Stimulated activated CD8-positive, alpha-beta memory T cell treated with anti-CD3 and anti-CD28 coated beads, Interleukin-2, amount 100 ng/mL, for 1 hour (primary cell): ENCODE results near the gene OR1F1.
A peak's percentile ranks its signal among the peaks of the same experiment; 100 is the strongest.
"Not testable (repeated sequence)": the region's sequence is repeated elsewhere in the genome, so short reads cannot be mapped to it uniquely, and the experiment has no call there.

Source experiments
- DNase-seq, 2 donors: peaks; one replicate each; pipeline ENCODE4 v3.0.0-alpha.2; 2020; ENCODE audit warnings: low read depth in 2 of 2

OR1F1 gene

DNA sequence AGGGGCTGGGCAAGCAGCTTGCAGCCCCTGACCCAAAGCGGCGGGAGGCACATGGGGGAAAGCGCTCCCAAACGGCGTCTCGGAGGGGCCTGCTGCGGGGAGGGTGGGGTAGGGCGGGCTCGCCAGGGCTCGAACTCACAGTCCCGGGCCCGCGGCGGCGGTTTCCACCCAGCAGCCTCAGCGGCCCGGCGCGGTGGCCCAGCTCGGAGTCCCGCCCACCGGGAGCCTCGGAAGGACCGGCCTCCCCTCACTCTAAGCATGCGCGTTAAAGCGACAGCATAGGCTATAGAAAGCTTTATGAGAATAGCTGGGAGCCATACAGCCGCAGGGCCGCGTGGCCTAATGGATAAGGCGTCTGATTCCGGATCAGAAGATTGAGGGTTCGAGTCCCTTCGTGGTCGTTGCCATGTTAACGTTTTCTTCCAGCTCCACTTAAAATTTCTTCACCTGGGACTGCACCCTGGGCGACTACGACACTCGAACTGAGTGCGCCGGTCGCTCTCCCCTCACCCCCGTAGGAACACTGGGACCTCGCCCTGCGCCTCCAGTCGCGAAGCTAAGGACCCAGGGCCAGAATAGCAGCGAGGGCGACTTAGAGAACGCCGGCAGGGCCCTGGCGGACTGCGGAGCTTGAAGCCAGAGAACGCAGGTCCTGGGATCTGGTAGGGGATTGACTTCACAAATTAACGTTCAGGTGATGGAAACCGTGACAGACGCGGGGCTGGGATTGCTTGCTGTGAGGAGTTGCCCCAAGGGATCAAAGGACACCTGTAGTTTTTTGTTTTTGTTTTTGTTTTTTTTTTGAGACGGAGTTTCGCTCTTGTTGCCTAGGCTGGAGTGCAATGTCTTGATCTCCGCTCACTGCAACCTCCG, 37.4 kb upstream of the OR1F1 start:
- DNase-seq = peak; percentile 93 to 98

DNA sequence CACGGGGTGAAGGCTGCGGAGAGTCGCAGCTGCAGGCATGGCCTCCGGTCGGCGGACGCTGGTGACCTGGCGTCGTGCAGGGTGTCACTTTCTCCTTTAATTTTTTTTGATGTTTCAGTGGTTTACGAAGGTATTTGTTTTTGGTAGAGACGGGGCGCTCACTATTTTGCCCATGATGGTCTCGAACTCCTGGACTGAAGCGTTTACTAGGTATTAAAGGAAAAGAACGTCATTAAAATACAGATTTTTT, 36.1 kb upstream of the OR1F1 start:
- no peak for DNase-seq

DNA sequence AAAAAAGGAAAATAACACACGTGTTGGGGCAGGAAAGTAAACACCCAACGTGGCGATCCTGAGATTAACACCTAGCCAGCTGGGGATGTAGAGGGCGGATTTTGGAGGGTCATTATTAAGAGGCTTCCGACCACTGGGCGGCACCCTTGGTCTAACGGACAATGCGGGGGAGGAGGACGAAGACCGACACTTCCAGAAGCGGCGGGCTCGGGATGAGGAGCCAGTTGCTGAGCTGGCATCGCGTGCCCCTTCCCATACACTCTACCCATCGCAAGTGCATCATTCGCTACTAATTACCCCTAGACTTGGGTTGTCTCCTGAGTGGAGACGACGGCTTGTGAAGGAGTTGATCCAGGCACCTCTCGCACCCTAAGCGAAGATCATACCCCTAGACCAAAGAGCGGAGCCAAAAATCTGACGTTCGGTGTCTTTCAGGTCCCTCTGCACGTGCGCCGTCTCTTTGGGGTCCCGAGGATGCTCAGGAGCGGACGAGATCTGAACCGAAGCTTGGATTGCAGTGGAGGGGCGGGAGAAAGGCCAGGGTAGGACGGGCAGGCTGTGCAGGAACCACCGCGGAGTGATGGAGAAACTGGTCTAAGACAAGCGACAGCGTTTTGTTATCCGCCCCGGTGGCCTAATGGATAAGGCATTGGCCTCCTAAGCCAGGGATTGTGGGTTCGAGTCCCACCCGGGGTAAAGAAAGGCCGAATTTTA, 35.6 kb upstream of the OR1F1 start:
- peak; percentile 53 to 59 for DNase-seq

DNA sequence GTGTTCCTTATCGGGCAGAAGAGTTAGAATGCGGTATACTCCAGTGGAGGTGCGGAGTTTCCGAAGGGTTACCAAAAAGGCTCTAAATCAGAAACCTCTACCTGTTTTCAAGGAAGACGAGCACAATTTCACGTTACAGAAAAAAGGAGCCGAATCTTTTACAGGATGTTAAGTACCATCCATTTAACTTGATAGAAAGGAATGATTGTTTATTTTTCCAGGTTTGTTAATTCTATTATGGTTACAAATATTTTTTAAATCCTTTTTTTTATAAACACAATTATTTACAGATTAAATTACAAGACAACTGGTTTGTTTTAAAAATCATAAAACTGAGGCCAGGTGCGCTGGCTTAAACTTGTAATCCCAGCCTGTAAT, 35.0 kb upstream of the OR1F1 start:
- DNase-seq = no peak

DNA sequence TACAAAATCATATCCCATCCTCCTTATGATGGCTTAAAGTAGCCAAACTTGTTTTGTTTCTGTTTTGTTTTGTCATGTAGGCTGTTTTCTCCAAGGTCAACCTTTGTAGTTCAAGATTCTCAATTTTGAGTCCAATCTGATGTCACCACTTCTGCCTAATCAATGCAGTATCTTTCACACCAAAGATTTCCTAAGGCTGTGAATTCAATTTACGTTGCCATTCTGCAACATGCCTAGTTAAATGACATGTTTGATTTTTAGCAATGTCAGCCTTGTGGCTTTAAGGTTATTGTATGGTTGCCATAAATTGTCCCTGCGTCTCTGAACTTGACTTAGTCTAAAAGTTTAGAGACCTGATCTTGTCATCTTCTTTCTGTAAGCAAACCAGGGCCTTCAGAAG, 32.8 kb upstream of the OR1F1 start:
- DNase-seq = no peak

DNA sequence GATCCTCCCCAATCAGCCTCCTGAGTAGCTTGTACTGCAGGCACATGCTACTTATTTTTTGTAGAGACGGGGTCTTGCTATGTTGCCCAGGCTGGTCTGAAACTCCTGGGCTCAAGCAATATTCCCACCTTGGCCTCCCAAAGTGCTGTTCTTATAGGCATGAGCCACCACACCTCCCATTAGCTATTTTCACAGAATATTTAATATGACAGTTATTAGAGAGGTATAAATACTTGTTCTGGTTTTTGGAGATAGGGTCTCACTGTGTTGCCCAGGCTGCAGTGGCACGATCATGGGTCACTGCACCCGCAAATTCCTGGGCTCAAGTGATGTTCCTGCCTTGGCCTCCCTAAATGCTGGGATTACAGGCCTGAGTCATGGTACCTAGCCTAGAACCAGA, 32.0 kb upstream of the OR1F1 start:
- no peak for DNase-seq

DNA sequence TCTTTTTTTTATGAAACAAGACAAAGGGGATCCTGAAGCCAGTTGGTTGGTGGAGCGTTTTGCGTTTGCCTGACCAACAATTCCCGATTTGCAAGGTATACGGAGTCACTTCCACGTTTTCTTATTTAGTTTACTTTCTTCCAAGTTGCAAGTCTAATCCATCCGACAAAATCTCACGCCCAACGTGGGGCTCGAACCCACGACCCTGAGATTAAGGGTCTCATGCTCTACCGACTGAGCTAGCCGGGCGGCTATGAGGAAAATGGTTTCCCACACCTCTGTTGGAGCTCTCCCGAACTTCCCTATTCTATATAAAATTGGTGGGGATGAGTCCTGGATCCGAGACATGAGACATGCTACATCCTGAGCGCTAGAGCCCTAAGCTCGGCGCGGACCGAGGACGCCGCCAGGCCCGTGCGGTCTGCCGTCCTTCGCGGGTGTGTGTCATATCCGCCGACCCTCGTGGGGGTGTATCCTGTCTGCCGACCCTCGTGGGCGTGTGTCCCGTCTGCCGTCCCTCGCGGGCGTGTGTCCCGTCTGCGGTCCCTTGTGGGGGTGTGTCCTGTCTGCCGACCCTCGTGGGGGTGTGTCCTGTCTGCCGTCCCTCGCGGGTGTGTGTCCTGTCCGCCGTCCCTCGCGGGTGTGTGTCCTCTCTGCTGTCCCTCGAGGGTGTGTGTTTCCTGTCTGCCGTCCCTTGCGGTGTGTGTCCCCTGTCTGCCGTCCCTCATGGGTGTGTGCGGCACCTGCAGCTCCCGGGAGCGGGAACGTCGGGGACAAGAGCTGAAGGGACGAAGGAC, 30.6 kb upstream of the OR1F1 start:
- no peak for DNase-seq

DNA sequence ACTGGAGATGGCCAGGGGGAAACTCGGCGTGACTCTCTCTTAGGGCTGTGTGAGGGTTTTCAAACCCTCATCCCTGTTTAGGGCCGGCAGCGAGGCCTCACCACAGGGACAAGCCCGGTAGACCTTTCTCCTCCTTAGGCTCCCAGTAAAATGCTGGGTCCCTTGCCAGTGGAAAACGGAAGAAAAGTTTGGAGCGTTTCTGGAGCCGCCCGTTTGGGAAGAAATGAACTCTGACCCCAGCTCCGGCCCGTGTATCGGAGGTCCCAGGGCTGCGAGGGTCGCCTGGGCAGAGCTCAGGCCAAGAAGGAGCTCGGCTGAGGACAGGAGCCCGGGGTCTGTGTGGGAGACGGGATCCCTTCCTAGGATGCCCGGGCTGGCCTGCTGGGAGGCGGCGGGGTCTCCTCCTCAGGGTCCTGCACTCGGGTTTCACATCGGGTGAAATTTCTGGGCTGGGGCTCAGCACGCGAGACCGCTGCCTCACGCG, 29.9 kb upstream of the OR1F1 start:
- DNase-seq = no peak

DNA sequence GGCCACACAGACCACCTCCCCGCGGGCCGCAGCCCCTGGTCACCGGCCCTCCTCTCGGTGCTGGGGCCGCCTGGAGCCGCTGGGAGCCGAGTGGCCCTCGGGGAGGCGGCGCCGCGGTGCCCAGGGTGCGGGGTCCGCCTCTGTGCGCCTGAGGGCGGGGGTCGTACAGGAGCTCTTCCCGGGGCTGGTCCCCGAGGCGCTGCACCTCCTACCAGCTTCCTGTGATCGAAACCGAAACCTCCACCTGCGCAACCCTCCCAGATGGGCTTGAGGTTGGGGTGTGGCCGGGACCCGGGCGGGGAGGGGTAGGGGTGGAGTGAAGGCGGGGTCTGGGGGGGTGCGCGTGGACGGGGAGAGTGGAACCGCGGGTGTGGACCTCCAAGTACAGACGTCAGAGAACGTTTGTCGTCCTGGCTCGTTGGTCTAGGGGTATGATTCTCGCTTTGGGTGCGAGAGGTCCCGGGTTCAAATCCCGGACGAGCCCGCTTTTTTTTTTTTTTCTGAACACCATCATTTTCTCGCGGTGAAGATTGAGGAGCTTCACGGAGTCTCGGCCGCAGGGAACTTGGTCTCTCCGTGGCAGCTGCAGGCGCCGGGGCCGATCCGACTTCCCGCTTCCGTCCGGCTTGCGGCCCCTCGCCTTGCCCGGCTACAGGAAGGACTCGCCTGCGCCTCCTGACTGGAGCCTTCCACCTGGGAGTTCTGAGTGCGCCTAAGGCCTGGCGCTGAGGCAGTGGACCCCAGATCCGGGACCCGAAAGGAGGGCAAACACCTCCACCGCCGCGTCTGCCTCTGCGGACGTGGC, 29.3 kb upstream of the OR1F1 start:
- peak; percentile 90 to 91 for DNase-seq

DNA sequence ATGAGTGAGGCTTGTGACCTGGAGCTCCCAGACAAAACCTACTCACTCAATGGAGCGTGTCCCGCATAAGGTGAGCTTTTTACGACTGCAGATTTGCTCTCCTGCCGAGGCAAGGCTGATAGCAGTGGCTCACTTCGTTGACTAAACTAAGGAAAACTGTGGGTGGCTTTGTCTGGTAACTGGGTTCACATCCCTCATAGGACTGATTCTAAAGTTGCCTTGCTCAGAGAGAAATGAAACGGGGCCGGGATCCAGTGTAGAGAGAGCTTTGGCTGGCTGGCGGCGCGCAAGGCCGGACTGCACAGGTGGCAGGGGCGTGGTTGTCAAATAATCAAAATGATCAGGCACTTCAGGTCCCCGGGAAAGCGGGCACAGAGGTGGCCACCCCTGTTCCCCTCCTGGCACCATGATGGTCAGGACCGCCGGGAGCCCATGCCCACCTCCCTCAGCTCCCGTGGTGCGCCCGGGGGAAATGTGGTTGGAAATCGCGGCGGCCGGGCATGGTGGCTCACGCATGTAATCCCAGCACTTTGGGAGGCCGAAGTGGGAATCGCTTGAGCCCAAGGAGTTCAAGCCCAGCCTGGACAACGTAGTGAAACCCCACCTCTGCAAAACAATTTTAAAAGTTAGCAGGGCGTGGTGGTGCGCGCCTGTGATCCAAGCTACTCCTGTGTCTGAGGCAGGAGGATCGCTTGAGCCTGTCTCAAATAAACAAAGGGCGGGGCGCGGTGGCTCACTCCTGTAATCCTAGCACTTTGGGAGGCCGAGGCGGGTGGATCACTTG, 26.6 kb upstream of the OR1F1 start:
- DNase-seq = no peak

DNA sequence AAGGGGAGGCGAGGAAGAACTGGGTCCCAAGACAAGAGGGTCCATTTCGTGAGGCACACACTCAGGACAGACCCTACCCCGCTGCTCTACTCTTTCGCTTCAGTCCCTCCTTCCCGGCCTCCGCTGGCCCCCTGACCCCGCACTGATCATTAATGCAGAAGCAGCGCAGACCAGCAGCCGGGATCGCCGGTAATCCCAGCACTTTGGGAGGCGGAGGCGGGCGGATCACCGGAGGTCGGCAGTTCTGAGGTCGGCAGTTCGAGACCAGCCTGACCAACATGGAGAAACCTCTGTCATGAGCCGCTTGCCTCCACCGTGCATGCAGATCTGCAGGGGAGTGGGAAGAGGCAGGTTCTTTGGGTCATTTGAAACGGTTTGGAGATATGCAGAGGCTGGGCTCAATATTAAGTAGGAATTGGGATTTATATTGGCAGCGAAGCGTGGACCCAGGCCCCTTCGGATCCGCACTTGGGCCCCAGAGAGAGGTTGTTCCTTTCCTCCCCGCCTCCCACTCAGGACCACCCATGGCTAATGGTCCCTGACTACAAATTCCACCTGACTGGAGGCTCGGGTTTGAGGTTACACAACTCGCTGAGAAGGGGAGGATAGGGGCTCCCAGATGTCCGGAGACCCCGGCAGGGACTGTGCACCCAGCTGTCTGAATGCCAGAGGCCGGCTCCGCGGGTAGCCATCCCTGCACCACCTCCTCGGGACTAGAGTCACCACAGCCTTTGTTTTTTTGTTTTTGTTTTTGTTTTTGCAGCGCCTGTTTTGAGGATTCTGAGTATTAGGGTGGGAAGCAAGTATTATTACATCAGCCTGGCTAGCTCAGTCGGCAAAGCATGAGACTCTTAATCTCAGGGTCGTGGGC, 23.6 kb upstream of the OR1F1 start:
- no peak for DNase-seq

DNA sequence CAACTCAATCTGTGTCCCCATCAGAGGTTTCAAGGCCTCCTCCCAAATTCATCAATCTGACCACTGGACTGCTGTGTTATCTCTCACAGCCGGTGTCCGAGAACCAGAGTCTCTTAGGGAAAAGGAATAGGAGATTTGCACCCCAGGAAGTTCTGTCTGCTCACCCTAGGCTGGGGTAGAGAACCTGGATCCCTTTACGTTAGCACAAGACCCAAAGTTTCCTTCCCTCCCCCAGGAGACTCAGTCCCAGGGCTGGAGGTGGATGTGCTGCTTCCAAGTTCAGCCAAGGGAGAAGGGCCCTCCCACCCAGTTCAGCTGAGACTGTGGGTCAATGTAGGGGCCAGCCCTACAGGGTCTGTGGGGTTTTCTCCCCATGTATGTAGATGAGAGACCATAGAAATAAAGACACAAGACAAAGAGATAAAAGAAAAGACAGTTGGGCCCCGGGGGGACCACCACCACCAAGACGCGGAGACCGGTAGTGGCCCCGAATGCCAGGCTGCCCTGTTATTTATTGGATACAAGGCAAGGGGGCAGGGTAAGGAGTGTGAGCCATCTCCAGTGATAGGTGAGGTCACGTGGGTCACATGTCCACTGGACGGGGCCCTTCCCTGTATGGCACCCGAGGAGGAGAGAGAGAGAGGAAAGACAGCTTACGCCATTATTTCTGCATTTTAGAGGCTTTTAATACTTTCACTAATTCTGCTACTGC, 22.7 kb upstream of the OR1F1 start:
- no peak for DNase-seq

DNA sequence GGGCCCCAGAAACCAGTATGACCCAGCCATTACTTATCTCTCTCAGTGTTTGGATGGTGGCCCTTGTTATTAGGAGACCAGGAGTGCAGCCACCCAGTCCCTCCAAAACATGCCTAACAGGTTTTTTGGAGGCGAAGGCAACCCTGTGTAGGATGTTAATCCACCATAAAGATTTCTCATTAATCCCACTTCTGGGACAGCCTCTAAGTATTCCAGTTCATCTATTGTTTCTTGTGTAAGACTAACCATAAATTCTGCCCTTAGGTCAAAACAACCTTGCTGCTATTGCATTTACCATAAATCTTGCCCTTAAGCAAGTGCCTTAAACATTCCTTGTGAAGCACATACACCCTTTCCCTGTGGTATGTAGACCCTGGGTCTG, 21.5 kb upstream of the OR1F1 start:
- no peak for DNase-seq

DNA sequence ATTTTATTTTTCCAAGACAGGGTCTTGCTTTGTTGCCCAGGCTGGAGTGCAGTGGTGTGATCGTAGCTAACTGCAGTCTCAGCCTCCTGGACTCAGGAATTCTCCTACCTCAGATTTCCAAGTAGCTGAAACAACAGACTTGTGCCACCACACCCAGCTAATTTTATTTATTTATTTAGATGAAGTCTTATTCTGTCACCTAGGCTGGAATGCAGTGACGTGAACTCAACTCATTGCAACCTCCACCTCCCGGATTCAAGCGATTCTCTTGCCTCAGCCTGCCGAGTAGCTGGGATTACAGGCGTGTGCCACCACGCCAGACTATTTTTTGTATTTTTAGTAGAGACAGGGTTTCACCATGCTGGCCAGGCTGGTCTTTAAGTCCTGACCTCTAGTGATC, 19.3 kb upstream of the OR1F1 start:
- not testable (repeated sequence) for DNase-seq

DNA sequence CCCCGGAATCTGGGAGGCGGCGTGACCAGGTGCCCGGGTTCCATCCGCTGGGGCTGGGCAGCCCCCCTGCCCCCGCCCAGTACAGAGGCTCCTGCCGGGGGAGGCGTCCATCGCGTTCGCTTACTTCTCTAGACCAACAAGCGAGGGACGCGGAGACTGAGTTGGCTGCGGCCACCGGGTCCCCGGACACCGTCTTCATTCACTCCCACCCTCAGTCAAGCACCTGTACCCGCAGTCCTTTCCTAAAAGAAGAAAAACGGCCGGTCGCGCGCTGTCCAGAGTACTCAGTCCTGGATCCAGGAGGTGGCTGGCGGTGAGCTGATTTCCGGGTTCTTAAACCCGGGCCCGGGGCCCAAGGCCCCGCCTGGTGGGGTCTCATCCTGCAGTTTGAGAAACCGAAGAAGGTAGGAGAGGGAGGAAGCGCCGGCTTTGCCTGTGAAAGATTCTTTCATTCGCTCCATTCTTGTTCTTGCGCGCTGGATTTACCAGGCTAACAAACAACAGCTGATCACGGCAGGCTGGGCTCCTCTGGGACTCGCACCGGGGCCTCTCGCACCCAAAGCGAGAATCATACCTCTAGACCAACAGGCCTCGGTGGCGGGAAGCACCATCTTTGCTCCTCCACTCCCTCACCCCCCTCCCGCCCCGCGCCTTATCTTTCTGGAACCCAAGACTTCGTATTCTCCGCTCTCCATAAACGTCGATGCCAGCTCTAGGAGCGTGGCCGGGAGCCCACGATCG, 17.4 kb upstream of the OR1F1 start:
- no peak for DNase-seq

DNA sequence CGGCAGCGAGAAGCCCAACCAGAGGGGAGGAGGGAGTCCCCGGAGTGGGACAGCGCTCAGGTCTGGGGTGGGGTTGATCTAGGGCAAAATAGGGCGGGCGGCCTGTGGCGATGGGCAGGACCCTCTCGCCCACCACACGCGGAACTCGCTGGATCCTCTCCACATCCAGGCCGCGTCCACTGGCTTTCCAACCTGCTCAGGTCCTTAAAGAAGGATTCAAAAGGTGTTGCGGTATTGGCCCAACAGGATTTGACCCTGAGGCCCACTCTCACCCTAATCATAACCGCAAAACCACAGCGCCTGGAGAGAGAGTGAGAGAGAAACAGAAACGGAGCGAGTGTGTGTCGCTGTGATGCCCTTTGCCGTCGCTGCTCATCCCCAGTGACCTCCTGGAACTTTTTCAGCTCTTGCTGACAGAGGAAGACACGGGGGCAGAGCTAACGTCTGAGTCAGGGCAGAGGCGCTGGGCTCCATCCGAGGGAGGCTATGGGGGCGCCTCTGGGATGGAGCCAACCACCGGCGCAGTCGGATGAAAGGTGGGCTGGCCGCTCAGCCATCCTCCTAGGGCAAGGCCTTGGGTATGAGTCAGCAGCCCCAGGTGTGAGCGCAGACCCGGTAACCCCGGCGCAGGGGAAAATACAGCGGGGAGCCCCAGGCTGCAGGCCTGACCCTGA, 16.7 kb upstream of the OR1F1 start:
- DNase-seq = peak in 1 of 2 donors; percentile 44

DNA sequence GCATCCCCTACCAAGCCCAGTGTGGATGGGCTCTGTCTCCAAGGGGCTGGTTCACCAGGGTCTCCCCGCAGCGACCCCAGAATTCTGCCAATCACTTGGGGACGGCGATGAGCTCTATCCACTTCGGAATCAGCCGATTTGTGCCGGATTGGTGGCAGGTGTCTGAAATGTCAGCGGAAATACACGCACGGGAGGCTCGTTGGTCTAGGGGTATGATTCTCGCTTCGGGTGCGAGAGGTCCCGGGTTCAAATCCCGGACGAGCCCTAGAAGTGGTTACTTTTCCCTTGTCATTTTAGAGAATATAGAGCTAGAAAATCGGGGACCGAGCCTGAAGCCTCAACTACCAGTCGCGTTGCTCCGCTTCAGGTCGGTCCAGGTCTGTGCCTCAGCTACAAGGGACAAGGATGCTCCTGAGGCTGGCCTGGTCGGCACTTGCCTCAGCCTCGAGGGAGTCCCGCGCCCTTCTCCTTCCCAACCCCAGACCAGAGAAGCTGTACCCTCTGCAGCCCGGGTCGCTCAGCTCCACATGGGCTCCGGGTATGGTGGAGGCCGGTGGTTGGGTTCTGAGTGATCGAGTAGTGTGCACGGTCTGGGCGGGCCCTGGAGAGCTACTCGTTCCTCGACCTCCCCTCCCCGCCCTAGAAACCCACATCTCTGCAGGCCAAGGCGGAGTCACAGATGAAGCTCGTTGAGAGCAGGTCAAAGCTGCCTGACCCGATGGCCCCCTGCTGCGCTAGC, 16.0 kb upstream of the OR1F1 start:
- no peak for DNase-seq
